Stimulated activated CD4-positive, alpha-beta T cell treated with anti-CD3 and anti-CD28 coated beads, Interleukin-2, amount 100 ng/mL, for 48 hours (primary cell): Measurements from ENCODE around the gene NFKBIE.
"Not testable (repeated sequence)": the region's sequence is repeated elsewhere in the genome, so short reads cannot be mapped to it uniquely, and the experiment has no call there.

Experiments
- DNase-seq, 2 donors: peaks; one replicate each; pipeline ENCODE4 v3.0.0-alpha.2; 2020

NFKBIE gene

GRCh38 chr6:44238687-44239350, 26.5 kb downstream of the NFKBIE start:
- no peak for DNase-seq

- peak; percentile 75 to 78 for DNase-seq
These were observed 27.4 kb downstream of the NFKBIE start for GRCh38 chr6:44237813-44238433.

GRCh38 chr6:44237021-44237812, 28.1 kb downstream of the NFKBIE start:
- DNase-seq = peak; percentile 49 to 51

GRCh38 chr6:44235891-44236516, 29.3 kb downstream of the NFKBIE start:
- DNase-seq = no peak

GRCh38 chr6:44235269-44235668, 30.1 kb downstream of the NFKBIE start:
- DNase-seq = no peak

GRCh38 chr6:44234101-44235025, 31.0 kb downstream of the NFKBIE start:
- no peak for DNase-seq

- DNase-seq = no peak
These were observed 31.7 kb downstream of the NFKBIE start for GRCh38 chr6:44233567-44234100.

- no peak for DNase-seq
These were observed 32.4 kb downstream of the NFKBIE start for GRCh38 chr6:44232676-44233566.

GRCh38 chr6:44231426-44231825, 33.9 kb downstream of the NFKBIE start:
- not testable (repeated sequence) for DNase-seq

- DNase-seq = no peak
These were observed 35.2 kb downstream of the NFKBIE start for GRCh38 chr6:44230034-44230675.

GRCh38 chr6:44229376-44230033, 35.8 kb downstream of the NFKBIE start:
- no peak for DNase-seq

GRCh38 chr6:44228836-44229235, 36.5 kb downstream of the NFKBIE start:
- no peak for DNase-seq

- DNase-seq = no peak
These were observed 36.9 kb downstream of the NFKBIE start for GRCh38 chr6:44228433-44228832.

GRCh38 chr6:44228031-44228430, 37.3 kb downstream of the NFKBIE start:
- DNase-seq = no peak

- no peak for DNase-seq
These were observed 38.1 kb downstream of the NFKBIE start for GRCh38 chr6:44227148-44227793.

- DNase-seq = no peak
These were observed 38.8 kb downstream of the NFKBIE start for GRCh38 chr6:44226368-44227147.

GRCh38 chr6:44225579-44226325, 39.6 kb downstream of the NFKBIE start:
- no peak for DNase-seq

- no peak for DNase-seq
These were observed 40.4 kb downstream of the NFKBIE start for GRCh38 chr6:44224965-44225305.
